ENCODE results near the gene TM4SF1. TPM values are rescaled to one million over a fixed set of nuclear protein-coding genes. Genes with fewer than 3 reads are reported as not detected.

Gene TM4SF1
- total and polyA plus RNA-seq, 9 of the 15 experiments (the other 6 are each of a cell fraction or from before 2014, with no cell fraction given) = 0.06 to 0.44 (median 0.08) TPM; not detected in 4

DNA sequence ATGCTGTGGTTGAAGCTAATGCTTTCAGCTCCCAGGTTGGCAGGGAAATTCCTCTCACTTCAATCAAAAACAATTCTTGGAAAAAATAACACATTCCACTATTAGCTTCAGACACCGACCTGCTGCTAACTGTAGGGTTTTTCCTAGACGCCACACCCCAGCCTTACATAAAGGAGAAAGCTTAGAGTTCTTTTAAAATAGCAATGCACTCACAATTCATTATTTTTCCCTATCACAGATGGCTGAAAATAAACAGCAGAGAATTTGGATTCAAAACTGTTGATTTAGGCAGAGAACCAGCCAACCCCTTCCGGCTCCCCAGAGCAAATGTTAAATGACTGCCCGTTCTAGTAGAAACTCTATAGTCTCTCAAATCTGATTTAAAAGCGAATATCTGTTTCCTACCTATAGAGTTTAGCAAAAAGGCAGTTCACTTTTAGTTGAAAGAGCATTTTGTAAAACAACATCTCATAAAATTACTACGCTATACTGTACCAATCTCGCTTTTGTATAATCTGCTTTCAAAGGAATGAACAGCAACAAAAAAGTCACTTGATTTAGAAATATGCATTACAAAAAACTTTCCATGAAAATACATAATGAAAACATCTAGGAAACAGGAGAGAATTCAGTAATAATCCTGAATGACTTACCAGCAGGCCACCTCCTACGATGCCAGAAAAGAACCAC lies 586 bp downstream of the TM4SF1 start (continued):
- TF ChIP-seq, protein P1, sequence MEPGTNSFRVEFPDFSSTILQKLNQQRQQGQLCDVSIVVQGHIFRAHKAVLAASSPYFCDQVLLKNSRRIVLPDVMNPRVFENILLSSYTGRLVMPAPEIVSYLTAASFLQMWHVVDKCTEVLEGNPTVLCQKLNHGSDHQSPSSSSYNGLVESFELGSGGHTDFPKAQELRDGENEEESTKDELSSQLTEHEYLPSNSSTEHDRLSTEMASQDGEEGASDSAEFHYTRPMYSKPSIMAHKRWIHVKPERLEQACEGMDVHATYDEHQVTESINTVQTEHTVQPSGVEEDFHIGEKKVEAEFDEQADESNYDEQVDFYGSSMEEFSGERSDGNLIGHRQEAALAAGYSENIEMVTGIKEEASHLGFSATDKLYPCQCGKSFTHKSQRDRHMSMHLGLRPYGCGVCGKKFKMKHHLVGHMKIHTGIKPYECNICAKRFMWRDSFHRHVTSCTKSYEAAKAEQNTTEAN (CRISPR knock-in tag; IDR thresholded peaks at IDR 0.05) = no peak
- TF ChIP-seq, protein P2, sequence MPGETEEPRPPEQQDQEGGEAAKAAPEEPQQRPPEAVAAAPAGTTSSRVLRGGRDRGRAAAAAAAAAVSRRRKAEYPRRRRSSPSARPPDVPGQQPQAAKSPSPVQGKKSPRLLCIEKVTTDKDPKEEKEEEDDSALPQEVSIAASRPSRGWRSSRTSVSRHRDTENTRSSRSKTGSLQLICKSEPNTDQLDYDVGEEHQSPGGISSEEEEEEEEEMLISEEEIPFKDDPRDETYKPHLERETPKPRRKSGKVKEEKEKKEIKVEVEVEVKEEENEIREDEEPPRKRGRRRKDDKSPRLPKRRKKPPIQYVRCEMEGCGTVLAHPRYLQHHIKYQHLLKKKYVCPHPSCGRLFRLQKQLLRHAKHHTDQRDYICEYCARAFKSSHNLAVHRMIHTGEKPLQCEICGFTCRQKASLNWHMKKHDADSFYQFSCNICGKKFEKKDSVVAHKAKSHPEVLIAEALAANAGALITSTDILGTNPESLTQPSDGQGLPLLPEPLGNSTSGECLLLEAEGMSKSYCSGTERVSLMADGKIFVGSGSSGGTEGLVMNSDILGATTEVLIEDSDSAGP (CRISPR knock-in tag; IDR thresholded peaks at IDR 0.05) = no peak
- TF ChIP-seq ASH1L (IDR thresholded peaks at IDR 0.05; ENCODE audit: borderline replicate concordance, low read depth, partially characterized antibody) (no peak), ZNF507 (tag; conservative IDR thresholded peaks at IDR 0.05) (no peak), GTF2A2 (tag; IDR thresholded peaks at IDR 0.05) (no peak), ZNF644 (tag; IDR thresholded peaks at IDR 0.05; ENCODE audit: low read depth) (no peak), NFE2L1 (tag; IDR thresholded peaks at IDR 0.05; ENCODE audit: borderline replicate concordance, low read depth) (no peak)
